Gastroesophageal sphincter (tissue), 4 donors: ENCODE results near the gene IDI1. TPM values are rescaled to one million over a fixed set of nuclear protein-coding genes. Genes with fewer than 3 reads are reported as not detected.
A peak's percentile ranks its signal among the peaks of the same experiment; 100 is the strongest.
"Not testable (repeated sequence)": the region's sequence is repeated elsewhere in the genome, so short reads cannot be mapped to it uniquely, and the experiment has no call there.

Experiments used
- ATAC-seq: fragments of 150-250 bp; one replicate; pipeline ENCODE4 v1.9.1; 2016; ENCODE audit warnings: mild to moderate bottlenecking, moderate library complexity
- H3K27ac ChIP-seq, 4 donors: fragments of 200-600 bp; sonication (generic) in 3 of 4; 1 replicate in 3 of 4; 2 replicates in 1 of 4; pipeline ENCODE4 v1.5.1; 2016 to 2019
- H3K27me3 ChIP-seq: fragments of 200-600 bp; sonication (generic); one replicate; pipeline ENCODE4 v1.5.1; 2019
- H3K36me3 ChIP-seq, 2 donors: fragments of 200-600 bp; sonication (generic); one replicate each; pipeline ENCODE4 v1.5.1; 2019; ENCODE audit warnings: control low read depth in 1 of 2
- H3K4me1 ChIP-seq, 3 donors: fragments of 200-600 bp; sonication (generic); 1 replicate in 2 of 3; 2 replicates in 1 of 3; pipeline ENCODE4 v1.5.1; 2016 to 2019; ENCODE audit warnings: control low read depth in 2 of 3
- H3K4me3 ChIP-seq, 2 donors: fragments of 200-600 bp; sonication (generic); one replicate each; pipeline ENCODE4 v1.5.1; 2019; ENCODE audit warnings: mild to moderate bottlenecking in 1 of 2, moderate library complexity in 1 of 2
- H3K9me3 ChIP-seq, 3 donors: fragments of 200-600 bp; sonication (generic); one replicate each; pipeline ENCODE4 v1.5.1; 2017 to 2019; ENCODE audit warnings: control low read depth in 2 of 3
- CTCF ChIP-seq, 4 experiments: fragments of 200-600 bp in 2 of 4; fragments of 450-650 bp in 2 of 4; sonication (generic) in 1 of 4; IDR thresholded peaks; one replicate each; pipeline ENCODE4 v1.5.1; 2017 to 2019; ENCODE audit warnings: antibody characterized with exemption in 4 of 4, mild to moderate bottlenecking in 2 of 4, moderate library complexity in 2 of 4
- EP300 ChIP-seq: sonication (generic); formaldehyde crosslinking; IDR thresholded peaks from one replicate; pipeline ENCODE4 v1.6.1; 2017; ENCODE audit warnings: antibody characterized with exemption, mild to moderate bottlenecking
- POLR2A ChIP-seq, 2 donors: fragments of 450-650 bp; IDR thresholded peaks; one replicate each; pipeline ENCODE4 v1.6.1; 2017; ENCODE audit warnings: antibody characterized with exemption in 2 of 2, mild to moderate bottlenecking in 2 of 2, moderate library complexity in 1 of 2
- POLR2AphosphoS5 ChIP-seq: sonication (generic); formaldehyde crosslinking; IDR thresholded peaks from one replicate; pipeline ENCODE4 v1.6.1; 2017; ENCODE audit warnings: antibody characterized with exemption
- WGBS, 2 donors: methylation state at CpG; one replicate each; pipeline ENCODE4 v1.1.5; 2018; ENCODE audit warnings: low coverage in 1 of 2; 5-methylcytosine and 5-hydroxymethylcytosine counted together
- total RNA-seq, 4 donors: library from RNA; depleted of rRNA; stranded (reverse); fragments of >200 nt; gene quantifications; one replicate each; pipeline ENCODE4 v1.1.0, GENCODE V29; 2016

Gene IDI1
- total RNA-seq, 4 donors from 2014 or later, result 19.2 to 32.4 (median 29.5) TPM

GRCh38 chr10:1044964-1045363 lies 4.0 kb downstream of the IDI1 start:
- no peaks in the 10 kb centered on the region for H3K27me3 ChIP-seq
- no peak for TF ChIP-seq POLR2A (IDR thresholded peaks at IDR 0.05)
- TF ChIP-seq POLR2AphosphoS5, result no peak
- peaks cover 0 to 40% (median 4%) of the 10 kb centered on the region in 3 donors for H3K4me1 ChIP-seq
- H3K9me3 ChIP-seq, result no peaks in the 10 kb centered on the region
- peak overlapping the region in 2 of 4 donors; percentile 53 to 61 for H3K27ac ChIP-seq
- 62 to 69% methylated on average over 4 of the region's 4 CpGs for WGBS, 2 donors
- H3K36me3 ChIP-seq, result peaks cover 3 to 38% of the 10 kb centered on the region in 2 donors
- H3K4me3 ChIP-seq, result no peak overlapping the region
- no peak for ATAC-seq

GRCh38 chr10:1044146-1044545 lies 4.8 kb downstream of the IDI1 start:
- Histone ChIP-seq H3K9me3 (no peaks in the 10 kb centered on the region), H3K4me3 (no peak overlapping the region), H3K27me3 (no peaks in the 10 kb centered on the region), H3K27ac (peak overlapping the region; percentile 35 to 61 (median 50)), H3K4me1 (peaks cover 0 to 35% (median 0%) of the 10 kb centered on the region in 3 donors), H3K36me3 (peaks cover 3 to 44% of the 10 kb centered on the region in 2 donors)
- TF ChIP-seq EP300 (no peak), POLR2A (IDR thresholded peaks at IDR 0.05) (no peak)
- 55 to 57% methylated on average over 4 of the region's 4 CpGs for WGBS, 2 donors
- ATAC-seq, result no peak

GRCh38 chr10:1043532-1043995 lies 5.4 kb downstream of the IDI1 start:
- Histone ChIP-seq H3K27ac (peak overlapping the region; percentile 35 to 61 (median 50)), H3K27me3 (no peaks in the 10 kb centered on the region), H3K4me3 (no peak overlapping the region), H3K9me3 (no peaks in the 10 kb centered on the region), H3K4me1 (peaks cover 0 to 35% (median 0%) of the 10 kb centered on the region in 3 donors), H3K36me3 (peaks cover 3 to 49% of the 10 kb centered on the region in 2 donors)
- whole genome bisulfite sequencing, 2 donors, result 50 to 75% methylated on average over 7 to 10 of the region's 12 CpGs
- ATAC-seq, result peak; percentile 69
- no peak for TF ChIP-seq CTCF (IDR thresholded peaks at IDR 0.05)
- peak in 1 of 2 donors; percentile 36 for TF ChIP-seq POLR2A (IDR thresholded peaks at IDR 0.05)
- no peak for TF ChIP-seq POLR2AphosphoS5
- no peak for TF ChIP-seq EP300

GRCh38 chr10:1041514-1041913 lies 7.4 kb downstream of the IDI1 start:
- ATAC-seq, result no peak
- TF ChIP-seq POLR2A (IDR thresholded peaks at IDR 0.05) (no peak), EP300 (no peak), POLR2AphosphoS5 (no peak), CTCF (IDR thresholded peaks at IDR 0.05) (no peak)
- Histone ChIP-seq H3K4me3 (no peak overlapping the region), H3K27me3 (no peaks in the 10 kb centered on the region), H3K27ac (no peak overlapping the region), H3K36me3 (peaks cover 3 to 64% of the 10 kb centered on the region in 2 donors), H3K4me1 (peaks cover 0 to 25% (median 0%) of the 10 kb centered on the region in 3 donors), H3K9me3 (no peaks in the 10 kb centered on the region)
- WGBS, 2 donors, result 83 to 97% methylated on average over 8 to 9 of the region's 9 CpGs

- Histone ChIP-seq H3K4me1 (peaks cover 0 to 13% (median 0%) of the 10 kb centered on the region in 3 donors), H3K36me3 (peaks cover 3 to 64% of the 10 kb centered on the region in 2 donors), H3K27me3 (no peaks in the 10 kb centered on the region), H3K27ac (no peak overlapping the region), H3K4me3 (no peak overlapping the region), H3K9me3 (no peaks in the 10 kb centered on the region)
- ATAC-seq, result no peak
- TF ChIP-seq POLR2AphosphoS5, result no peak
- TF ChIP-seq POLR2A (IDR thresholded peaks at IDR 0.05), result no peak
- no peak for TF ChIP-seq EP300
- no peak for TF ChIP-seq CTCF (IDR thresholded peaks at IDR 0.05)
- WGBS, 2 donors, result 65 to 83% methylated on average over 2 to 3 of the region's 3 CpGs
These were observed 8.8 kb downstream of the IDI1 start for GRCh38 chr10:1040133-1040532.

- H3K9me3 ChIP-seq, H3K4me3 ChIP-seq, H3K27me3 ChIP-seq, H3K27ac ChIP-seq, H3K4me1 ChIP-seq, ATAC-seq: not testable (repeated sequence)
- peaks cover 3 to 64% of the 10 kb centered on the region in 2 donors for H3K36me3 ChIP-seq
- WGBS, 2 donors, result no CpG with 5 or more reads among the region's 20 CpGs
These were observed 10.2 kb downstream of the IDI1 start for GRCh38 chr10:1038769-1039168.
